Activated CD8-positive, alpha-beta T cell treated with anti-CD3 and anti-CD28 coated beads for 36 hours (primary cell): Measurements from ENCODE around the gene MPZL3. TPM values are rescaled to one million over a fixed set of nuclear protein-coding genes. Genes with fewer than 3 reads are reported as not detected.
A peak's percentile ranks its signal among the peaks of the same experiment; 100 is the strongest.
"Not testable (repeated sequence)": the region's sequence is repeated elsewhere in the genome, so short reads cannot be mapped to it uniquely, and the experiment has no call there.

Source experiments
- ATAC-seq: fragments of 200-7000 bp; cut with Tn5 transposase; one replicate; pipeline ENCODE4 v1.10.0; 2021; ENCODE audit warnings: mild to moderate bottlenecking, moderate library complexity
- CTCF ChIA-PET: fragments of 350-600 bp; sonication (Branson Sonifier 250); formaldehyde crosslinking; loops from one replicate; lab custom pipeline; 2021; ENCODE audit warnings: antibody characterized with exemption; lab: Charles Lee
- POLR2A ChIA-PET: fragments of 350-600 bp; sonication (Branson Sonifier 250); formaldehyde crosslinking; loops from one replicate; lab custom pipeline; 2021; ENCODE audit warnings: antibody characterized with exemption; lab: Charles Lee
- DNase-seq: peaks from one replicate; pipeline ENCODE4 v3.0.0-alpha.2; 2020
- H3K27ac Mint-ChIP-seq: one replicate; pipeline ENCODE4 v1.8.0; 2021; ENCODE audit warnings: mild to moderate bottlenecking, mixed read lengths
- H3K27me3 Mint-ChIP-seq: one replicate; pipeline ENCODE4 v1.8.0; 2021; ENCODE audit warnings: mixed read lengths
- H3K36me3 Mint-ChIP-seq: one replicate; pipeline ENCODE4 v1.8.0; 2021; ENCODE audit warnings: low read depth, mixed read lengths
- H3K4me1 Mint-ChIP-seq: one replicate; pipeline ENCODE4 v1.8.0; 2021; ENCODE audit warnings: low read depth, mixed read lengths
- H3K4me3 Mint-ChIP-seq: one replicate; pipeline ENCODE4 v1.8.0; 2021; ENCODE audit warnings: mild to moderate bottlenecking, moderate library complexity, mixed read lengths
- H3K9me3 Mint-ChIP-seq: one replicate; pipeline ENCODE4 v1.8.0; 2021; ENCODE audit warnings: mixed read lengths
- CTCF ChIP-seq: fragments of 200-600 bp; IDR thresholded peaks from one replicate; pipeline ENCODE4 v1.8.0; 2022; ENCODE audit warnings: antibody characterized with exemption, mild to moderate bottlenecking
- intact Hi-C: fragments of 100-400 bp; cut with micrococcal nuclease; formaldehyde crosslinking; loops from one replicate; pipeline ENCODE4 v1.10.0; 2022
- total RNA-seq, 2 experiments: library from RNA; stranded (reverse); gene quantifications; one replicate each; pipeline ENCODE4 v1.2.3, GENCODE V29; 2021

Gene MPZL3
- total RNA-seq, 2 experiments from 2014 or later: 51.1 to 51.7 TPM

GRCh38 chr11:118198370-118198769 lies 53.8 kb downstream of the MPZL3 start:
- peak; percentile 92 for TF ChIP-seq CTCF
- H3K9me3 Mint-ChIP-seq: peaks cover 2% of the 10 kb centered on the region
- peak; percentile 93 for DNase-seq
- ChIA-PET CTCF (interaction anchor here (0.7 to 3.7 kb wide), 66 partner anchors 8 to 395 kb away, joined by 3 to 100 read pairs (median 7); partner anchors contain the start of genes CD3D, CD3E, JAML and KMT2A), POLR2A (interaction anchor here (0.7 to 3.8 kb wide), 22 partner anchors 10 to 144 kb away, joined by 3 to 77 read pairs (median 4); partner anchors contain the start of genes CD3D, CD3E, JAML and MPZL3)
- H3K27me3 Mint-ChIP-seq: no peaks in the 10 kb centered on the region
- peaks cover 40% of the 10 kb centered on the region for H3K4me1 Mint-ChIP-seq
- H3K4me3 Mint-ChIP-seq: no peak overlapping the region
- intact Hi-C loops: no loop called here
- ATAC-seq: peak; percentile 14
- peaks cover 54% of the 10 kb centered on the region for H3K36me3 Mint-ChIP-seq
- no peak overlapping the region for H3K27ac Mint-ChIP-seq

- intact Hi-C loops: no loop called here
- Mint-ChIP-seq H3K9me3 (peaks cover 5% of the 10 kb centered on the region), H3K27me3 (no peaks in the 10 kb centered on the region), H3K27ac (peak overlapping the region; percentile 38), H3K4me1 (peaks cover 32% of the 10 kb centered on the region), H3K36me3 (peaks cover 79% of the 10 kb centered on the region), H3K4me3 (no peak overlapping the region)
- ChIA-PET CTCF (interaction anchor here (0.7 to 2.5 kb wide), 5 partner anchors 19 to 100 kb away, joined by 3 to 8 read pairs (median 4); no protein-coding TSS in a partner anchor), POLR2A (interaction anchor here (0.6 to 1.4 kb wide), 6 partner anchors 16 to 168 kb away, joined by 3 read pairs; partner anchors contain the start of gene JAML)
- ATAC-seq (no peak), DNase-seq (no peak)
- no peak for TF ChIP-seq CTCF
These were observed 57.1 kb downstream of the MPZL3 start for GRCh38 chr11:118194835-118195627.

DNA sequence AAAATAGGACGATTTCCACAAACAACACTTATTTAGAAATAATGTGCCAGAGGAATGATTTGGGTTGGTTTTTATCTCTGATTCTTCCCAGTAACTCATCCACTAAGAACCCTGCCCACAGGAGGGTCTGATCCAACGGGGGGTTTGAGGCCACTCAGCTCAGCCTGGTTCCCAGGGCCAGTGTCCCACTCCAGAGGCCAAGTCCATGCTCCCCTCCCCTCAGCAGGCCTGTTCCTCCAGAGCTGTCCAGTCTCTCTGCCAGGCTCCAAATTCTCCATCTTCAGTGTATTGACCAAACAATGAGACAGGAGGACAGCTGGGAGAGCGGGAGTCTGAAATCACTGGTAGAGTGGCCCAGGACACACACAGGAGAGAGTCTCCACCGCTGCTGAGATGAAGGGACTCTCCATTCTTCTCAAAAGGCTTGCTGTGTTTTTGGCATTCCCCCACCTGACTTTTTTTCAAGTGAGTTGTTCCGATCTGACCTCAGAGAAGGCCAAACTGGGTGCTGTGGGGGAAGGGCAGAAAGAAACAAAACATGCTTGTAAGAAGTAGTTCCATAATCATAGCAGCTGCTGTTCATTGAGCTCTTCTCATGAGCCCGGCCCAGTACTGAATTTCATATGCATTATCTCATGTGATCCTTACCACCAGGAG lies 58.1 kb downstream of the MPZL3 start:
- CTCF ChIA-PET: interaction anchor here (0.9 to 2.5 kb wide), 4 partner anchors 22 to 101 kb away, joined by 3 to 8 read pairs (median 5); no protein-coding TSS in a partner anchor
- Mint-ChIP-seq H3K4me3 (no peak overlapping the region), H3K27ac (peak overlapping the region; percentile 73)

DNA sequence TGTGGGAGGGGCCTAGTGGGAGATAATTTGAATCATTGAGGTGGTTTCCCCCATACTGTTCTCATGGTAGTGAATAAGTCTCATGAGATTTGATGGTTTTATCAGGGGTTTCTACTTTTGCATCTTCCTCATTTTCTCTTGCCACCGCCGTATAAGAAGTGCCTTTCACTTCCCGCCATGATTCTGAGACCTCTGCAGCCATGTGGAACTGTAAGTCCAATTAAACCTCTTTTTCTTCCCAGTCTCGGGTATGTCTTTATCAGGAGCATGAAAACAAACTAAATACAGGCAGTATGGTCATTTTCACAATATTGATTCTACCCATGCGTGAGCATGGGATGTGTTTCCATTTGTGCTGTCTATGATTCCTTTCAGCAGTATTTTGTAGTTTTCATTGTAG lies 59.3 kb downstream of the MPZL3 start:
- ATAC-seq, H3K27me3 Mint-ChIP-seq, POLR2A ChIA-PET, H3K4me3 Mint-ChIP-seq, intact Hi-C loops, H3K27ac Mint-ChIP-seq, H3K9me3 Mint-ChIP-seq, DNase-seq: not testable (repeated sequence)
- peaks cover 63% of the 10 kb centered on the region for H3K36me3 Mint-ChIP-seq
- peaks cover 12% of the 10 kb centered on the region for H3K4me1 Mint-ChIP-seq
- CTCF ChIA-PET: interaction anchor here (1.1 kb wide), 1 partner anchor 21 kb away, joined by 3 read pairs; no protein-coding TSS in a partner anchor

More for the DNA sequence above, 58.1 kb downstream of the MPZL3 start:
- Mint-ChIP-seq H3K9me3 (peaks cover 5% of the 10 kb centered on the region), H3K27me3 (peaks cover 1% of the 10 kb centered on the region), H3K4me1 (peaks cover 24% of the 10 kb centered on the region), H3K36me3 (peaks cover 75% of the 10 kb centered on the region)
- POLR2A ChIA-PET: interaction anchor here (0.7 to 1.3 kb wide), 5 partner anchors 31 to 169 kb away, joined by 3 read pairs; partner anchors contain the start of gene JAML
- ATAC-seq (no peak), DNase-seq (peak; percentile 12)
- intact Hi-C loops: no loop called here
- TF ChIP-seq CTCF: no peak

DNA sequence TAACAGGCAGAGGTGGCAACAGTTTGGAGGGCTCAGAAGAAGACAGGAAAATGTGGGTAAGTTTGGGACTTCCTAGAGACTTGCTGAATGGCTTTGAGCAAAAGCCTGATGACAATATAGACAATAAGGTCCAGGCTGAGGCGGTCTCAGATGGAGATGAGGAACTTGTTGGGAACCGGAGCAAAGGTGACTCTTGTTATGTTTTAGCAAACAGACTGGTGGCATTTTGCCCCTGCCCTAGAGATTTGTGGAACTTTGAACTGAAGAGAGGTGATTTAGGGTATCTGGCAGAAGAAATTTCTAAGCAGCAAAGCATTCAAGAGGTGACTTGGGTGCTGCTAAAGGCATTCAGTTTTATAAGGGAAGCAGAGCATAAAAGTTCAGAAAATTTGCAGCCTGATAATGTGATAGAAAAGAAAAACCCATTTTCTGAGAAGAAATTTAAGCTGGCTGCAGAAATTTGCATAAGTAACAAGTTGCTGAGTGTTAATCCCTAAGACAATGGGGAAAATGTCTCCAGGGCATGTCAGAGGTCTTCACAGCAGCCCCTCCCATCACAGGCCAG lies 61.1 kb downstream of the MPZL3 start:
- intact Hi-C loops, POLR2A ChIA-PET: not testable (repeated sequence)

More for the DNA sequence above, 61.1 kb downstream of the MPZL3 start:
- not testable (repeated sequence) for H3K27ac Mint-ChIP-seq, H3K9me3 Mint-ChIP-seq, ATAC-seq, H3K27me3 Mint-ChIP-seq, H3K4me3 Mint-ChIP-seq, DNase-seq
- H3K36me3 Mint-ChIP-seq: peaks cover 49% of the 10 kb centered on the region
- CTCF ChIA-PET: interaction anchor here (1.3 kb wide), 1 partner anchor 20 kb away, joined by 6 read pairs; no protein-coding TSS in a partner anchor
- H3K4me1 Mint-ChIP-seq: peaks cover 11% of the 10 kb centered on the region
